UCSD-AML1 (cell line): ENCODE measurements around the gene HSPB1.
"Not testable (repeated sequence)": the region's sequence is repeated elsewhere in the genome, so short reads cannot be mapped to it uniquely, and the experiment has no call there.

Experiments used
- DNase-seq: peaks from one replicate; lab custom pipeline; 2025; ENCODE audit not compliant: unreplicated experiment; lab: John Stamatoyannopoulos, UW

The HSPB1 gene

DNA sequence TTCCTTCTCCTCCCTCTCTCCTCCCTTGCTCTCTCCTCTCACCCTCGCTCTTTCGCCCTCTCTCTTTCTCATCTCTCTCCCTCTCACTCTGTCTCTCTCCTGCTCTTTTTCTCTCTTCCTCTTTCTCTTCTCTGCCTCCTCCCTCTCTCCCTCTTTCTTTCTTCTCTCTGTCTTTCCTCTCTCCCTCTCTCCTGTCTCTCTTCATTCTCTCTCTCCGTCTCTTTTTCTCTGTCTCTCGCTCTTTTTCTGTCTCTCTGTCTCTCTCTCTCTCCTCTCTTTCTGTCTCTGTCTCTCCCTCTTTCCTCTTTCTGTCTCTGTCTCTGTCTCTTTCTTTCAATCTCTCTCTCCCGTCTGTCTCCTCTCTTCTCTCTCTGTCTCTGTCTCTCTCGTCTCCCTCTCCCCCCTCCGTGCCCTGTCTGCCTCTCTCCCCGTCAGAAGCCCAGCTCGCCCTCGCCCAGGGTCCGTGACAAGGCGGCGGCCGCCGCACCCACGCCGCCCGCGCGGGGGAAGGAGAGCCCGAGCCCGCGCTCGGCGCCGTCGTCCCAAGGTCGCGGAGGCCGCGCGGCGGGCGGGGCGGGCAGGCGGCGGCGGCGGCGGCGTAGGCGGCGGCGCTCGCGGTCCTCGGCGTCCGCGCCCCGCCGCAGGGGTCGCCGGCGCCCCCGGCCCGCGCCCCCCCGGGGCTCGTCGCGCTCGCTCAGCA, 21.3 kb upstream of the HSPB1 start:
- DNase-seq, result no peak

DNA sequence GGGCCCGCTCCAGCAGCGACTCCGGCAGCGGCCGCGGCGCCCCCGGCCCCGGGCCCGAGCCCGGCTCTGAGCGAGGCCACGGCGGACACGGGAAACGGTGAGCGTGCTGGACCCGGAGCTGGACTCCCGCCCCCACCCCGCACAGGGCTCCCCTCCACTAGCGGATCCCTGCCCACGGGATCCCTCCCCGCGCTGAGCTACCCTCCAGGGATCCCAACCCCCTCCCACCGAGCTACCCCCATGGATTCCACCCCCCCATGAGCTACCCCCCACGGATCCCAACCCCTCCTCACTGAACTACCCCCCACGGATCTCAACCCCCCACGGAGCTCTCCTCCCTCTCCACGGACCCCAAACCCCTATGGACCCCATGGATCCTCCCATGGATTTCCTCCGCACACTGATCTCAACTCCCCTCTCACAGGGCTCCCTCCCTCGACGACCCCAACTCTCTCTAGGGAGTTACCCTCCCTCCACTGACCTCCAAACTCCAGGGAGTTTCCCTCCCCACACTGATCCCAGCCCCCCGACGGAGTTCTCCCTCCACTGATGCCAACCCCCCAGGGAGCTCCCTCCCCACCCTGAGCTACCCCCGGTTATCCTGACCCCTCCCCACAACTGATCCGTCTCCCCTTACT, 20.6 kb upstream of the HSPB1 start:
- DNase-seq, result no peak

DNA sequence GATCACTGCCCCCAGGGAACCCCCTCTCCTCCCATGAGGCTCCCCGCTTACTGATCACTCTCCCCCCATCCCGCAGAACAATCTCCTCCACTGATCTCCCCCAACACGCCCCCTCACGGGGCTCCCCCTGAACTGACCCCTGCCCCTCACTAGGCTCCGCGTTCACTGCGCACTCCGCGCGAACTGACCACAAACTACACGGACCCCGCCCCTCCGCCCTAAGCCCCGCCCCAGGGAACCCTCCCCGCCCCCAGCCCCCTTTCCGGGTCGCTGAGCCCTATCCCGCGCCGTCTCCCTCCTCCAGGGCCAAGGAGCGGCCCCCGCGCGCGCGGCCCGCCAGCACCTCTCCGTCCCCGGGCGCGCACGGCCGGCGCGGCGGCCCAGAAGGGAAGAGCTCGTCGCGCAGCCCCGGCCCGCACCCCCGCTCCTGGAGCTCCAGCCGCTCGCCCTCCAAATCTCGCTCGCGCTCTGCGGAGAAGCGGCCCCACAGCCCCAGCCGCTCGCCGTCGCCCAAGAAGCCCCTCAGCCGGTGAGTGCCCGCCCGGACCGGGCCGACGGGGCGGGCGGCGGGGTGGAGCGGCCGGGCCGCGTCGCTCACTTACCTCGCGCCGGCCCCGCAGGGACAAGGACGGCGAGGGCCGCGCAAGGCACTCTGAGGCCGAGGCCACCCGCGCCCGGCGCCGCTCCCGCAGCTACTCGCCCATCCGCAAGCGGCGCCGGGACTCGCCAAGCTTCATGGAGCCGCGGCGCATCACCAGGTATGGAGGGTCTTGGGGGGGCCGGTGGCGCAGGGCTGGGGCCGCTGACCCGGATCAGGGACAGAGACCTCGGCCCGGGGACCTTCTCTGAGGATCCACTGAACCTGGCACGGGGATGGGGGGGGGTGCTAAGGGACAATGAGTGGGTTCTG, 19.9 kb upstream of the HSPB1 start:
- no peak for DNase-seq

DNA sequence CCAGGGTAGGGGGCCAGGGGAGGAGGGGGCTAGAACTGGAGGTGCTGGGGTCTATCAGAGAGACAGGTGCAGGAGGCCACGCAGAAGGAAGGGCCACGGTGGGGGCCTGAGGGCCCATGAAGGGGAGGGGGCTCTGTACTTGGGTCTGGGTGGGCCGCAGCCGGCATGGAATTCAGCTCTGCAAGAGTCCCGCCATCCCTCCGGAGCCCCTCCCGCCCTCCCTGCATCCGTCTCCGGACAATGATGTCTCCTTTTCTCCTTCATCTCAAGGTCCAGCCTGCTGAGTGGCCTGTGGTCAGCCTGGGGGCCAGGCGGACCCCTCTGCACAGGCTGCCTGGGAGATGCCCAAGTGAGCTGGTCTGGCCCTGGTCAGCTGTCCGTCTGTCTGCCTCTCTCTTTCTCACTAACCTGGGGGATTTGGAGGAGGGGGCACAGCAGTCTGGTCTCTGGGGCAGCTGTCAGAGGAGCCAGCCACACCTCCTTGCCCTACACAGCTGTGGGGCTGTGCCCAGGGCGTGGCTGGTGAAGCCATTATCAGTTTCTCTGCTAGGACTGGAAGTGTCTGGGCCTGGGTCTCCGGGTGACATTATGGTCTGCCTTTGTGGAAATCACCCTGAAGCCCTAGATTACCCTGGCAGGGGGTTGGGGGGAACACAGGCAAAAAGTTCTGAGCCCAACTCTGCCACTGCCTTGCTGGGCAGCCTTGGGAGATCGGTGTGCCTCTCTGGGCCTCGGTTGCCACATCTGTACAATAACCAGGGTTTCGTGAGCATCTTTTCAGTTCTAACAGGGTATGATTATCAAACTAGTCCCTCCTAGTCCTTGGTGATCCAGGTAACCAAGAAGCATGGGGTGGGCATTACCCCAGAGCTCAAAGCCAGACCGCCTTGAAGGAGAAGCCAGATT, 19.0 kb upstream of the HSPB1 start:
- no peak for DNase-seq

DNA sequence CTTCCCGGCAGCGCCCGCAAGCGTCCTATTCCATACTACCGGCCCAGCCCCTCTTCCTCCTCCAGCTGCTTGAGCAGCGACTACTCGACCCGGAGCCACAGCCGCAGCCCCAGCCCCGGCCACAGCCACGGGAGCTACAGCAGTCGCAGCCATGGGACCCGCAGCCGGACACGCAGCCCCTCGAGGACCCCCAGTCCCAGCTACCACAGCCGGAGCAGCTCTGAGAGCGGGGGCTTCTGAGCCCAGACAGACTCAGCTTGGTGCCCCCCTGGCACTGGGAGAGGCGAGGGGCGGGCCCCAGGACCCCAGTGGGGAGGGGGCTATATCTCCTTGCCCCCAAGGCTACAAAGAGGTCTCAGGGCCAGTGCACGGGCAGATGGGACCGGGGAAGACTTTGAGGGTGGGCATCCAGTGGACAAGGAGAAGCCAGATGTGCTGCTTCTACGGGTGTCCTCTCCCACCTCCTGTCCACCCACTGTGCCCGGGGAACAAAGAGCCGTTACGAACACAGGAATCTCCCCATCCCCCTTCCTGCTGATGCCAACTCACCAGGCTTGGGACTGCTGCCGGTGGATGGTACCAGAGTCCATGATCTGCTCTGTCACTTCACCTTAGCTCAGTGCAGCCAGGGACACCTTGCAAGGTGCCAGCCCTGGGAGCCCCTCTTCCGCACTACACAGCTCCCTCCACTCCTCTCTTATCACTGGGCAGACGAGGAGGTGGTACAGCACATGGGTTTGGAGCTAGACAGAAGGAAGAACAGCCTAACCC, 16.7 kb upstream of the HSPB1 start:
- no peak for DNase-seq

DNA sequence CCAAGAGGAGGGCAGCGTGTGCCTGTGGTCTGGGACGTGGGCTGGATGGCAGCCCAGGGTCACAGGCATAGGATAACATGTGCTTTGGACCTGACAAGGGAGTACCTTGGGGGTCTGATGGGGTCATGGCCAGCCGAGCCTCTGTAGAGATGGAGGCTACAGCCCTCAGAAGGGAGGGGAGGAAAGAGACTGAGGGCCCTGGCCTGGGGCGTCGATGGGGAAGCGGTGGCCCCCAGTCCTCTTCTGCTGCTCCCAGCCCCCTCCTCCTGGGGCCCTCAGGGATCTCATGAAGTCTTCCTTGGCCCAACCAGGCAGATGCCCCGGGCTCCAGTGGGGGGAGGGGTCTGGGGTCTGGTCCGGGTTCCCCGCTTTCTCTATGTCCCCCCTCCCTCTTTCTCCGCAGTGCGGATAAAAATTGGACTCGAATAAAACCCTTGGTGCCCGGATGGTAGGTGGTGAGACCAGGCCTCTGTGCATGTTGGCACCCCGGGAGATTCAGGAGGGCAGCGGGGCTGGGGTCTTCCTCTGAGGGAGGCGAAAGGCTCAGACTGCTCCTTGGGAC, 15.6 kb upstream of the HSPB1 start:
- DNase-seq, result no peak

GRCh38 chr7:76290847-76291350, 11.6 kb upstream of the HSPB1 start:
- not testable (repeated sequence) for DNase-seq

DNA sequence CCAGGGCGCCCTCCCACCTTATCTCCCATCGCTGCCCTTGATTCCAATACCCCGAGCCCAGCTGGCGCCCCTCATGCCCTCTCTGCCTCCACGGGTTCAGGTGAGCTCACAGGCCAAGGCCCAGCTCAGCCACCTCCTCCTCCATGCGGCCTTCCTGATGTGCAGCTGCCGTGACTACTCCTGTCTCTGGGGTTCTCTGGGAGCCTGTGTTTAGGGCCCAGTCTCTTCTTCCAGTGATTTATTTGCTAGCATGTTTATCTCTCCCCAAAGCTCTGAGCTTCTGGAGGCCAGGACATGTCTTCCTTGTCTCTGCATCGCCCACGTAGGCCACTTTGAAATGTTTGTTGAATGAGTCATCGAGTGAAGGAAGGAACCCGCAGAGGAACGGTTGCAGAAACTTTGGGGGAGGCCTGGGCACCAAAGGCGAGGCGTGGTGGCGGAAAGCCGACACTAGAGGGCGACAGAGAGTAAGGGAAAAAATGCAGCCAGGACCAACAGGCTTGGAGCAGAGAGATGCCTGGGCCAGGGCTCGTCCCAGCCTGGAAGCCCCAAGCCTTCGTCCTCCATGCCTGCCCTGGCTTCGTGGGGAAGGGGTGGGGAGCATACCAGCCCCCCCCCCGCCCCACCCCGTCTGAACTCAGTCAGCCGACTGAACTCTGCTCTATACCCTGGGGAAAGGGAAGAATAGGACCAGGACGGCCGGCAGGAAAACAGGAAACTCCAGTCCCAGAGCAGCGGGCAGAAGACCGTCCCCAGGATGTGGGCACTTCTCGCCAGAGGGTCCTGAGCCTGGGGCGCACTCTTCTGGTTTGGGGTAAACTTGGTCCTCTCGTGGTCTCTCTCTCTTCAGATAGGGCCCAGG, 10.9 kb upstream of the HSPB1 start:
- DNase-seq, result peak; percentile 87

- no peak for DNase-seq
Measured at GRCh38 chr7:76292213-76292573, 10.3 kb upstream of the HSPB1 start.

- not testable (repeated sequence) for DNase-seq
Measured at GRCh38 chr7:76292911-76293310, 9.6 kb upstream of the HSPB1 start.

DNA sequence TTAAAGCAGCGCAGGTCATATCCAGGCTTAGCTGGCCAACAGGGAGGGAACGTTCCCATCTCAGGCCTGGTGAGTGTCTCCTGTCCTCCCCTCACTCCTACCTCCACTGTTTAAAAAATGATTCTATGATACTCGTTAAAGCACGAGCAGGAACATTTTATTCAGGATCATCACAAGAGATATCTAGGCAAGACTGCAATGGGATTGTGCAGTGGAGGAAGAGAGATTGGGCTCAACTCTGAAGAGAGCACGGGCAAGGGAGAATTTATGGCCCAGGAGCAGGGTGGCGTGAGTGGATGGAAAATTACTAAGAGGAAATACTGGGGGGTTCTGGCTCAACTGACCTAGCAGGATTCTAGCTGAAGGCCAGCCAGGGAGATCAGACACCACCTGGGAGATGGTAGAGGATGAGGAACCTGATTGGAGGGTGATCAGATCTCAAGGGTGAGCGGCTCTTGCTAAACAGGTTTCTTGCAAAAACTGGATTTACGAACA, 9.0 kb upstream of the HSPB1 start:
- DNase-seq, result no peak

GRCh38 chr7:76294344-76295024, 8.0 kb upstream of the HSPB1 start:
- DNase-seq, result no peak

GRCh38 chr7:76296743-76297740, 5.4 kb upstream of the HSPB1 start:
- DNase-seq, result no peak

GRCh38 chr7:76300166-76300731, 2.2 kb upstream of the HSPB1 start:
- DNase-seq, result no peak

GRCh38 chr7:76301000-76301399, 1.5 kb upstream of the HSPB1 start:
- DNase-seq, result no peak
